OCI-LY7 (cell line): ENCODE results near the gene TAS2R1. TPM values are rescaled to one million over a fixed set of nuclear protein-coding genes. Genes with fewer than 3 reads are reported as not detected.

Experiments used
- Bru-seq: library from RNA; stranded (reverse); fragments of 400-500 nt; gene quantifications from one replicate; lab custom pipeline; 2021; lab: Mats Ljungman, UMichigan
- BruChase-seq, 2 experiments: library from RNA; stranded (reverse); fragments of 400-500 nt; gene quantifications; one replicate each; lab custom pipeline; 2021; lab: Mats Ljungman, UMichigan
- BruUV-seq: library from RNA; stranded (reverse); fragments of 400-500 nt; replicated peaks from 2 replicates; lab custom pipeline; 2021; lab: Mats Ljungman, UMichigan
- CTCF ChIA-PET: fragments of 300-600 bp; sonication (Branson Sonifier 250); formaldehyde crosslinking; loops from one replicate; lab custom pipeline; 2022; ENCODE audit warnings: antibody characterized with exemption; ENCODE audit not compliant: unreplicated experiment; lab: Charles Lee
- POLR2A ChIA-PET: fragments of 300-600 bp; sonication (Branson Sonifier 250); formaldehyde crosslinking; loops from one replicate; lab custom pipeline; 2022; ENCODE audit warnings: antibody characterized with exemption; lab: Charles Lee
- DNase-seq: peaks from one replicate; pipeline ENCODE4 v3.0.0-alpha.2; 2015; ENCODE audit warnings: low spot score
- H2AFZ ChIP-seq: fragments of 200-600 bp; sonication (generic), shearing (Covaris generic); 2 replicates; pipeline ENCODE4 v1.6.1; 2014; ENCODE audit warnings: mild to moderate bottlenecking, antibody characterized with exemption, low read length, moderate library complexity
- H3K27ac ChIP-seq: fragments of 200-600 bp; sonication (generic); 2 replicates; pipeline ENCODE4 v1.5.1; 2014; ENCODE audit warnings: mixed run types, low read depth, mild to moderate bottlenecking, moderate library complexity, low read length, inconsistent platforms; ENCODE audit not compliant: poor library complexity, severe bottlenecking
- H3K36me3 ChIP-seq: fragments of 200-600 bp; sonication (generic); 2 replicates; pipeline ENCODE4 v1.6.1; 2014; ENCODE audit warnings: mild to moderate bottlenecking, antibody characterized with exemption, low read length, moderate library complexity, mixed read lengths; ENCODE audit not compliant: insufficient read depth
- H3K4me1 ChIP-seq: fragments of 200-600 bp; sonication (generic); 2 replicates; pipeline ENCODE4 v1.5.1; 2014; ENCODE audit warnings: mild to moderate bottlenecking, low read length; ENCODE audit not compliant: insufficient read depth, poor library complexity, severe bottlenecking
- H3K4me2 ChIP-seq: fragments of 200-600 bp; sonication (generic); 2 replicates; pipeline ENCODE4 v1.6.1; 2014; ENCODE audit warnings: mild to moderate bottlenecking, low read length
- H3K4me3 ChIP-seq: fragments of 200-600 bp; sonication (generic); 2 replicates; pipeline ENCODE4 v1.5.1; 2014; ENCODE audit warnings: mild to moderate bottlenecking, low read depth, low read length; ENCODE audit not compliant: poor library complexity, severe bottlenecking
- H3K79me2 ChIP-seq: fragments of 200-600 bp; sonication (generic); 2 replicates; pipeline ENCODE4 v1.6.1; 2016; ENCODE audit warnings: low read depth, mild to moderate bottlenecking, low read length, moderate library complexity, mixed read lengths; ENCODE audit not compliant: insufficient read depth
- H3K9me2 ChIP-seq: fragments of 200-600 bp; sonication (generic); 2 replicates; pipeline ENCODE4 v1.6.1; 2016; ENCODE audit warnings: mild to moderate bottlenecking, low read length, mixed read lengths; ENCODE audit not compliant: insufficient read depth
- H3K9me3 ChIP-seq: fragments of 200-600 bp; sonication (generic); 2 replicates; pipeline ENCODE4 v1.6.1; 2014; ENCODE audit warnings: mild to moderate bottlenecking, mixed run types, low read length, mixed read lengths
- H4K20me1 ChIP-seq: fragments of 200-600 bp; sonication (generic); 2 replicates; pipeline ENCODE4 v1.6.1; 2014; ENCODE audit warnings: mild to moderate bottlenecking, antibody characterized with exemption, low read length, moderate library complexity, mixed read lengths; ENCODE audit not compliant: insufficient read depth
- CTCF ChIP-seq: fragments of 200-600 bp; sonication (generic); conservative IDR thresholded peaks from 2 replicates; pipeline ENCODE4 v1.5.1; 2014; ENCODE audit warnings: mild to moderate bottlenecking, antibody characterized with exemption, low read length, moderate library complexity, mixed read lengths
- EZH2phosphoT487 ChIP-seq: fragments of 200-600 bp; sonication (generic); IDR thresholded peaks from 2 replicates; pipeline ENCODE4 v1.6.1; 2018; ENCODE audit warnings: low read depth, borderline replicate concordance, mild to moderate bottlenecking, mixed run types, antibody characterized with exemption, low read length, moderate library complexity, mixed read lengths
- intact Hi-C: fragments of 100-400 bp; cut with micrococcal nuclease; formaldehyde crosslinking; loops from one replicate; pipeline ENCODE4 v1.10.0; 2022; ENCODE audit not compliant: unreplicated experiment
- long read RNA-seq: library from polyadenylated mRNA; stranded (forward); transcript quantifications from one replicate; pipeline ENCODE4 v2.0.0, GENCODE V29; 2022
- total RNA-seq, 2 experiments: library from RNA; depleted of rRNA in 1 of 2; stranded (reverse); fragments of >200 nt in 1 of 2; shearing (Covaris generic) in 1 of 2; gene quantifications; 2 replicates each; pipeline ENCODE4 v1.2.3, GENCODE V29; 2014 to 2022

Gene TAS2R1
- not detected in 2 replicates for total RNA-seq (2014; rRNA removed; shearing (Covaris generic))
- not detected in 2 replicates for total RNA-seq (2022)
- Bru-seq, nascent RNA = not detected
- BruChase-seq, experiment 1, labeled RNA remaining after a 6-hour chase = not detected
- BruChase-seq, experiment 2, labeled RNA remaining after a 2-hour chase = not detected
- long read RNA-seq = 0 reads

GRCh38 chr5:9630251-9630650 is at the start of gene TAS2R1:
TSS of gene TAS2R1 (minus strand) at chr5:9630351. CDS start at chr5:9630032, 319 bp downstream.
- Histone ChIP-seq H2AFZ (no peak within 1 kb of the TSS), H3K9me2 (no peaks in the 10 kb centered on the region), H3K9me3 (no peaks in the 10 kb centered on the region), H4K20me1 (no peaks in the 10 kb centered on the region), H3K79me2 (no peaks in the 10 kb centered on the region), H3K27ac (no peak within 1 kb of the TSS), H3K4me1 (no peaks in the 10 kb centered on the region), H3K4me2 (no peak within 1 kb of the TSS), H3K36me3 (no peaks in the 10 kb centered on the region), H3K4me3 (no peak within 1 kb of the TSS)
- intact Hi-C loops = no loop called here
- BruUV-seq = no TSS peak
- no peak for TF ChIP-seq CTCF
- no peak for TF ChIP-seq EZH2phosphoT487
- DNase-seq = no peak
- ChIA-PET POLR2A (no interaction called here), CTCF (no interaction called here)

GRCh38 chr5:9670371-9670770 is 40.2 kb upstream of the TAS2R1 start:
- Histone ChIP-seq H2AFZ (no peak overlapping the region), H4K20me1 (no peaks in the 10 kb centered on the region), H3K79me2 (no peaks in the 10 kb centered on the region), H3K27ac (no peak overlapping the region), H3K9me2 (no peaks in the 10 kb centered on the region), H3K9me3 (no peaks in the 10 kb centered on the region), H3K4me1 (no peaks in the 10 kb centered on the region), H3K36me3 (no peaks in the 10 kb centered on the region), H3K4me3 (no peak overlapping the region), H3K4me2 (no peak overlapping the region)
- POLR2A ChIA-PET = no interaction called here
- no peak for DNase-seq
- no TSS peak for BruUV-seq
- no peak for TF ChIP-seq EZH2phosphoT487
- no peak for TF ChIP-seq CTCF
- CTCF ChIA-PET = no interaction called here
- intact Hi-C loops = no loop called here

- intact Hi-C loops = no loop called here
- no peak overlapping the region for H2AFZ ChIP-seq
- no peaks in the 10 kb centered on the region for H3K36me3 ChIP-seq
- ChIA-PET POLR2A (no interaction called here), CTCF (no interaction called here)
- H3K4me2 ChIP-seq = no peak overlapping the region
- DNase-seq = no peak
- no TSS peak for BruUV-seq
- H3K79me2 ChIP-seq = no peaks in the 10 kb centered on the region
- no peaks in the 10 kb centered on the region for H3K9me2 ChIP-seq
- no peak overlapping the region for H3K27ac ChIP-seq
- H4K20me1 ChIP-seq = no peaks in the 10 kb centered on the region
- H3K9me3 ChIP-seq = no peaks in the 10 kb centered on the region
- TF ChIP-seq EZH2phosphoT487 (no peak), CTCF (no peak)
- no peak overlapping the region for H3K4me3 ChIP-seq
- H3K4me1 ChIP-seq = no peaks in the 10 kb centered on the region
These were observed 37.8 kb upstream of the TAS2R1 start for GRCh38 chr5:9667906-9668305.
